AG10803 (cell line): ENCODE data around the gene TRABD.
A peak's percentile ranks its signal among the peaks of the same experiment; 100 is the strongest.
"Not testable (repeated sequence)": the region's sequence is repeated elsewhere in the genome, so short reads cannot be mapped to it uniquely, and the experiment has no call there.

Experiments used
- DNase-seq: peaks from one replicate; pipeline ENCODE4 v3.0.0; 2010; ENCODE audit warnings: low read depth
- H3K4me3 ChIP-seq: 2 replicates; pipeline ENCODE4 v1.5.1; 2011; ENCODE audit warnings: mild to moderate bottlenecking, low read length, control low read depth
- CTCF ChIP-seq: conservative IDR thresholded peaks from 2 replicates; pipeline ENCODE4 v1.5.1; 2011; ENCODE audit warnings: mild to moderate bottlenecking, low read length, control low read depth, inconsistent platforms

TRABD gene

GRCh38 chr22:50199829-50200460 is 14.2 kb downstream of the TRABD start:
- TF ChIP-seq CTCF, result no peak
- peak overlapping the region; percentile 61 for H3K4me3 ChIP-seq
- no peak for DNase-seq

- DNase-seq, result peak; percentile 83
- peak within 1 kb of the TSS; percentile 71 for H3K4me3 ChIP-seq
- TF ChIP-seq CTCF, result no peak
Measured at GRCh38 chr22:50200461-50201190, 14.9 kb downstream of the TRABD start, which contains the start of gene SELENOO. Gene SELENOO (plus strand): TSS chr22:50201011. CDS start chr22:50201037, 26 bp downstream.

GRCh38 chr22:50201191-50202129 is 15.7 kb downstream of the TRABD start:
- DNase-seq, result peak; percentile 17
- no peak for TF ChIP-seq CTCF
- H3K4me3 ChIP-seq, result peak overlapping the region; percentile 71

GRCh38 chr22:50202130-50202666 is 16.5 kb downstream of the TRABD start:
- DNase-seq, result no peak
- no peak for TF ChIP-seq CTCF
- H3K4me3 ChIP-seq, result peak overlapping the region; percentile 71

GRCh38 chr22:50203288-50203687 is 17.6 kb downstream of the TRABD start:
- H3K4me3 ChIP-seq, result no peak overlapping the region
- TF ChIP-seq CTCF, result no peak
- DNase-seq, result no peak

GRCh38 chr22:50204571-50204970 is 18.9 kb downstream of the TRABD start:
- DNase-seq, result no peak
- H3K4me3 ChIP-seq, result no peak overlapping the region
- TF ChIP-seq CTCF, result no peak

- not testable (repeated sequence) for DNase-seq, H3K4me3 ChIP-seq
Measured at GRCh38 chr22:50204998-50205397, 19.3 kb downstream of the TRABD start.
